ENCODE data around the gene TULP3. TPM values are rescaled to one million over a fixed set of nuclear protein-coding genes. Genes with fewer than 3 reads are reported as not detected.

TULP3 gene
- total and polyA plus RNA-seq, 2 donors (not counting 1 experiment from before 2014, with no cell fraction given) = 39.3 to 47.0 TPM

DNA sequence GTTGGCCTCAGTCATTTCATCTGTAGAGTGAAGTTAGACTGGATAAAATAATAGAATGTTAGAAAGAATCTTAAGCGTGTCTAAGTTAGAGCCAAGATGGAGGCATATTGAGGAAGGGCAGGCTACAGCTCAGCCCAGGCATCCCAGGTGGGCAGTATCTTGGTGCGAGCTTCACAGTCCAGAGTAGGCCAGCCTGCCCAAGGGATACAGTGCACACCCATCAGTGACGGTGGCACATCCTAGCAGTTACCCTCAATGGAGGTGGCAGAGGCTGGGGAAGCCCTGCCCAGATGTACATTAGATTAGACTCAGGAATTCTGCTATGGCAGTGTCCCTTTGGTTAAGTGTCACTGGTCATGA is 21.5 kb downstream of the TULP3 start:
- DNase-seq (ENCODE audit: low read depth in 2 of 2) = no peak
- Histone ChIP-seq H3K4me1 (ENCODE audit: control insufficient read depth, extremely low read depth, insufficient read depth, low read length) (no peaks in the 10 kb centered on the region), H3K27ac (ENCODE audit: insufficient read depth, low read length) (no peak overlapping the region), H3K4me2 (ENCODE audit: extremely low read depth, insufficient read depth, low read length) (no peak overlapping the region), H3K4me3 (replicated peaks in 1 of 4; ENCODE audit: control extremely low read depth in 1 of 4, insufficient read depth in 1 of 4, low read depth in 3 of 4, low read length in 4 of 4) (no peak overlapping the region), H3K27me3 (ENCODE audit: control insufficient read depth, insufficient read depth, low read length) (no peaks in the 10 kb centered on the region), H3K36me3 (ENCODE audit: control insufficient read depth, insufficient read depth, low read length) (peaks cover 14% of the 10 kb centered on the region), H3K9ac (ENCODE audit: insufficient read depth, low read length) (no peak overlapping the region), H4K20me1 (ENCODE audit: control insufficient read depth, extremely low read depth, insufficient read depth, low read length) (no peaks in the 10 kb centered on the region), H2AFZ (ENCODE audit: low read length) (no peak overlapping the region), H3K9me3 (ENCODE audit: control insufficient read depth, insufficient read depth, low read depth, low read length) (no peaks in the 10 kb centered on the region), H3K79me2 (ENCODE audit: control insufficient read depth, insufficient read depth, low read length) (peaks cover 12% of the 10 kb centered on the region)
- TF ChIP-seq EZH2 (IDR thresholded peaks at IDR 0.05; ENCODE audit: low read length, missing control alignments) (no peak), CTCF (conservative IDR thresholded peaks at IDR 0.05 in 1 of 2, IDR thresholded peaks at IDR 0.05 in 1 of 2; ENCODE audit: low read depth in 1 of 2, low read length in 2 of 2) (no peak)

DNA sequence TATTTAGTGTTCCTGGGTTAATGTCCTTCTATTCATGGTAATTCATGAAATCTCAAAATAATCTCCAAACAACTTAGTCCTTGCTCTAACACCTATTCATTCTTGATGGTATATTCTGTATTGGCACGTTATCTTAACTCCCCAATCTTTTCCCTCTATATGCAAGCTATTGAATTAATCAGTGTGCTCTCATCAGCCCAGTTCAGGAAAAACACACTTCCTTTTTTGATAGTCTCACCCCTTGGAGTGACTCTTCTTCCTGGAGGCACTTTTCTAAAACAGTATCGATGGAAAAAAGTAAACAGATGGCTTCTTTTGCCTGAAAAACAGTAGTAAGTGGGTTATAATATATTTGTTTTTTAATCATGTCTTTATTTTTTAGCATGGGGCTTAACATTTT is 28.6 kb downstream of the TULP3 start:
- no peaks in the 10 kb centered on the region for H3K27me3 ChIP-seq (ENCODE audit: control insufficient read depth, insufficient read depth, low read length)
- H3K9ac ChIP-seq (ENCODE audit: insufficient read depth, low read length) = no peak overlapping the region
- H3K4me1 ChIP-seq (ENCODE audit: control insufficient read depth, extremely low read depth, insufficient read depth, low read length) = no peaks in the 10 kb centered on the region
- no peak overlapping the region for H2AFZ ChIP-seq (ENCODE audit: low read length)
- H3K36me3 ChIP-seq (ENCODE audit: control insufficient read depth, insufficient read depth, low read length) = peaks cover 5% of the 10 kb centered on the region
- no peak for DNase-seq (ENCODE audit: low read depth in 2 of 2)
- H3K9me3 ChIP-seq (ENCODE audit: control insufficient read depth, insufficient read depth, low read depth, low read length) = no peaks in the 10 kb centered on the region
- no peak overlapping the region for H3K27ac ChIP-seq (ENCODE audit: insufficient read depth, low read length)
- H4K20me1 ChIP-seq (ENCODE audit: control insufficient read depth, extremely low read depth, insufficient read depth, low read length) = no peaks in the 10 kb centered on the region
- no peak overlapping the region for H3K4me2 ChIP-seq (ENCODE audit: extremely low read depth, insufficient read depth, low read length)
- H3K4me3 ChIP-seq (replicated peaks in 1 of 4; ENCODE audit: control extremely low read depth in 1 of 4, insufficient read depth in 1 of 4, low read depth in 3 of 4, low read length in 4 of 4) = no peak overlapping the region
- TF ChIP-seq EZH2 (IDR thresholded peaks at IDR 0.05; ENCODE audit: low read length, missing control alignments) = no peak
- no peak for TF ChIP-seq CTCF (conservative IDR thresholded peaks at IDR 0.05 in 1 of 2, IDR thresholded peaks at IDR 0.05 in 1 of 2; ENCODE audit: low read depth in 1 of 2, low read length in 2 of 2)
- H3K79me2 ChIP-seq (ENCODE audit: control insufficient read depth, insufficient read depth, low read length) = no peaks in the 10 kb centered on the region

- Histone ChIP-seq H3K9me3 (ENCODE audit: control insufficient read depth, insufficient read depth, low read depth, low read length) (no peaks in the 10 kb centered on the region), H3K4me3 (replicated peaks in 1 of 4; ENCODE audit: control extremely low read depth in 1 of 4, insufficient read depth in 1 of 4, low read depth in 3 of 4, low read length in 4 of 4) (no peak overlapping the region), H3K4me1 (ENCODE audit: control insufficient read depth, extremely low read depth, insufficient read depth, low read length) (peaks cover 4% of the 10 kb centered on the region), H2AFZ (ENCODE audit: low read length) (no peak overlapping the region), H3K9ac (ENCODE audit: insufficient read depth, low read length) (no peak overlapping the region), H3K4me2 (ENCODE audit: extremely low read depth, insufficient read depth, low read length) (no peak overlapping the region), H3K27me3 (ENCODE audit: control insufficient read depth, insufficient read depth, low read length) (no peaks in the 10 kb centered on the region), H3K36me3 (ENCODE audit: control insufficient read depth, insufficient read depth, low read length) (peaks cover 5% of the 10 kb centered on the region), H4K20me1 (ENCODE audit: control insufficient read depth, extremely low read depth, insufficient read depth, low read length) (no peaks in the 10 kb centered on the region), H3K79me2 (ENCODE audit: control insufficient read depth, insufficient read depth, low read length) (no peaks in the 10 kb centered on the region), H3K27ac (ENCODE audit: insufficient read depth, low read length) (no peak overlapping the region)
- DNase-seq (ENCODE audit: low read depth in 2 of 2) = peak in 1 of 2 donors; percentile 46
- TF ChIP-seq CTCF (conservative IDR thresholded peaks at IDR 0.05 in 1 of 2, IDR thresholded peaks at IDR 0.05 in 1 of 2; ENCODE audit: low read depth in 1 of 2, low read length in 2 of 2) = no peak
- TF ChIP-seq EZH2 (IDR thresholded peaks at IDR 0.05; ENCODE audit: low read length, missing control alignments) = no peak
Measured at GRCh38 chr12:2922329-2922728, 31.6 kb downstream of the TULP3 start.
